GM12864 (cell line): Measurements from ENCODE around the gene IGSF23.

ENCODE experiments used
- DNase-seq: peaks from one replicate; pipeline ENCODE4 v3.0.0-alpha.2; 2011; ENCODE audit warnings: low read depth
- H3K4me3 ChIP-seq: 2 replicates; pipeline ENCODE4 v1.5.1; 2011; ENCODE audit warnings: mild to moderate bottlenecking, low read depth, low read length, control low read depth
- CTCF ChIP-seq: IDR thresholded peaks from 2 replicates; pipeline ENCODE4 v1.5.1; 2011; ENCODE audit warnings: low read depth, mild to moderate bottlenecking, moderate library complexity, low read length, control low read depth, inconsistent platforms; ENCODE audit errors: missing control alignments

IGSF23 gene

GRCh38 chr19:44660081-44660480 lies 46.7 kb downstream of the IGSF23 start:
- no peak for DNase-seq
- no peak for TF ChIP-seq CTCF
- no peak overlapping the region for H3K4me3 ChIP-seq

- H3K4me3 ChIP-seq: no peak overlapping the region
- no peak for TF ChIP-seq CTCF
- DNase-seq: no peak
Measured at GRCh38 chr19:44661205-44661604, 47.8 kb downstream of the IGSF23 start.

GRCh38 chr19:44661904-44662303 lies 48.5 kb downstream of the IGSF23 start:
- TF ChIP-seq CTCF: no peak
- no peak overlapping the region for H3K4me3 ChIP-seq
- DNase-seq: no peak

- no peak for DNase-seq
- TF ChIP-seq CTCF: no peak
Measured at GRCh38 chr19:44662691-44663385, 49.5 kb downstream of the IGSF23 start.

GRCh38 chr19:44663996-44664395 lies 50.6 kb downstream of the IGSF23 start:
- H3K4me3 ChIP-seq: no peak overlapping the region
- DNase-seq: no peak
- no peak for TF ChIP-seq CTCF

More at GRCh38 chr19:44662691-44663385, 49.5 kb downstream of the IGSF23 start:
- no peak overlapping the region for H3K4me3 ChIP-seq

GRCh38 chr19:44664976-44665375 lies 51.6 kb downstream of the IGSF23 start:
- no peak overlapping the region for H3K4me3 ChIP-seq
- DNase-seq: no peak
- no peak for TF ChIP-seq CTCF
